GM21576 (cell line): Measurements from ENCODE around the gene HLA-A.
"Not testable (repeated sequence)": the region's sequence is repeated elsewhere in the genome, so short reads cannot be mapped to it uniquely, and the experiment has no call there.

Experiments used
- ATAC-seq: cut with Tn5 transposase; IDR thresholded peaks from one replicate; pipeline ENCODE4 v1.9.1; 2021; ENCODE audit warnings: mild to moderate bottlenecking, moderate library complexity; ENCODE audit not compliant: unreplicated experiment

Gene HLA-A

DNA sequence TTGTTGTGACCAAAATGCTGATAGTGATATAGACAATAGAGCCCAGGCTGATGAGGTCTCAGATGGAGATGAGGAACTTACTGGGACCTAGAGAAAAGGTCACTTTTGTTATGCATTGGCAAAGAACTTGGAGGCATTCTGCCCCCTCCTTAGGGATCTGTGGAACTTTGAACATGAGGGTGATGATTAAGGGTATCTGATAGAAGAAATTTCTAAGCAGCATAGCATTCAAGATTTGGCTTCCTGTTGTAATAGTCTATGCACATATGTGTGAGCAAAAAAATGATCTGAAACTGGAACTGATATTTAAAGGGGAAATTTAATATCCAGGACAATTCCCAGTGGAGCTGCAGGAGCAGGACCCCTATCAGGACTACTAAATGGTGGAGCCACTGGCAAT lies 17.1 kb downstream of the HLA-A start:
- ATAC-seq: no peak

DNA sequence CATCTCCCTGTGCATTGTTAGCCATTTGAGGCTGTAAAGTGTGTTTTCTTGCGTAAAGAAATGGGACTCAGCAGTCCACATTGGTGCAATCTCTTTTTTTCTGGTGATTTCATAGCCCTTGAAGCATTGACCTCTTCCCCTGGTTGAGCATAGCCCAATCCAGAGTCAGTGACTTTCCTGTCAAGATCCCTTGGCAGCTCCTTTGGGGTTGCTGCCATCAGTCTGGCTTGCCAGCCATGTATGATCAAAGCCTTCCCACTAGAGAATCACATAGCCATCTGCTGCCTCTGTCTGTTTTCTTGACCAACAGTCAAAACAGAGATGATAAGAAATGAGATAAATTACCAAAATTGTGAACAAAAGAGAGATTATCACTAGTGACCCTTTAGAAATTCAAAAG lies 19.6 kb downstream of the HLA-A start:
- no peak for ATAC-seq

DNA sequence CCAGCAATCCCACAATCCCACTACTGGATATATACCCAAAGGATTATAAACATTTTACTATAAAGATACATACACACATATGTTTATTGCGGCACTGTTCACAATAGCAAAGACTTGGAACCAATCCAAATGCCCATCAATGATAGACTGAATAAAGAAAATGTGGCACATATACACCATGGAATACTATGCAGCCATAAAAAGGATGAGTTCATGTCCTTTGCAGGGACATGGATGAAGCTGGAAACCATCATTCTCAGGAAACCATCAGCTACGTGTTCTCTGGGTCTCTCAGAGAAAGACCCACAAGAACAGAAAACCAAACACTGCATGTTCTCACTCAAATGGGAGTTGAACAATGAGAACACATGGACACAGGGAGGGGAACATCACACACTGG lies 21.4 kb downstream of the HLA-A start:
- not testable (repeated sequence) for ATAC-seq

DNA sequence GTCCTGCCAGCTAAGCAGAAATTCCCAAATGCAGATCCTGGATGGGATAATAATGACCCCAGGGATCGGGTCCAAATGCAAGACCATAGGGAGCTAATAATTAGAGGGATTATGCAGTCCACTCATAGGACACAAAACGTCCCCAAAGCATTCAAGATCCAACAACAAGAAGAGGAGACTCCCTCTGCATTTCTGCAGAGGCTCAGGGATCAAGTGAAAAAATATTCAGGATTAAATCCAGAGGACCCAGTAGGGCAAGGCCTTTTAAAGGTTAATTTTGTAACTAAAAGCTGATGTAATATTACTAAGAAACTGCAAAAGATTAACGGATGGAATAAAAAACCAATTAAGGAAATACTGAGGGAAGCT lies 22.2 kb downstream of the HLA-A start:
- ATAC-seq: no peak

DNA sequence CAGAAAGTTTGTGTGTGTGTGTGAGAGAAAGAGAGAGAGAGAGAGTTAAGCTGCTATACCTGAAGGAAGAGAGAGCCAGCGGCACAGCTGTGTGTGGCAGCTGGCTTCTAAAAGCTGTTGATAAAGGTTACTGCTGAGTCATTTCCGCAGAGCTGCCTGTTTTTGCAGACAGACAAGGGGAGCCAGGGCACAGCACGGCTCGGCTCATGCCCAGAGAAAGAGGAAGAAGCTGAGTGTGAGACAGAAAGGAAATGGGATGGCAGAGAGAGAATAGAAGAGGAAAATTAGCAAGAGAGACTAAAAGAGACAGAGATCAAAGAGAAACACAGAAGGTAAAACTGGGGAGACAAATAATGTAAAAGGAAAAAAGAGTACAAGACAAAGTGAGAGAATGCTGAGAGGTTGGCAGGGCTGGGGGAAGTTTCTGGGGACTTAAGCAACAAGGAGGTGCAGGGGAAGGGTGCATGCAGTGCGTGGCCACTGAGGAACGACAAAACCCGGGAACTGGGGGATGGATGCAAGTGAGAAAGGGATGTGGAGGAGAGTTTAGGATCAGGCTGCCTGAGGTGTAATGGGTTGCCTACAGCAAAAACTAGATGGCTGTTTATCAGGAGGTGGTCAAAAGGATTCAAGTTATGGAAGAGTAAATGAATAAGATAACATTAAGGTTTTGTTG lies 22.7 kb downstream of the HLA-A start:
- peak; percentile 95 for ATAC-seq

DNA sequence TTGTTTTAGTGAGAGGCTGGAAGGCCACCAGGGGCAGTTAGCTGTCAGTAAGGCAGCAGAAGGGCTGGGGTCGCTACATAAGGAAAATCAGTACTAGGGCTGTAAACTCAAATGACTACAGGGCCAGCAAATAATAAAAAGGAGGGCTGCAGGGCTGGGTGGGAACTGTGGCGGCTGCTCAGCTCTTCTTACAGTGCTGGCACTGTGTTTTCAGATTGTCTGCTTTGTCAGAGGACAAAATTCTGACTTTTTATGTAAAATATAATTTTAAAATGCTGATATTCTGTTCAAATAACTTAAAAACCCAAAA lies 23.2 kb downstream of the HLA-A start:
- ATAC-seq: no peak

DNA sequence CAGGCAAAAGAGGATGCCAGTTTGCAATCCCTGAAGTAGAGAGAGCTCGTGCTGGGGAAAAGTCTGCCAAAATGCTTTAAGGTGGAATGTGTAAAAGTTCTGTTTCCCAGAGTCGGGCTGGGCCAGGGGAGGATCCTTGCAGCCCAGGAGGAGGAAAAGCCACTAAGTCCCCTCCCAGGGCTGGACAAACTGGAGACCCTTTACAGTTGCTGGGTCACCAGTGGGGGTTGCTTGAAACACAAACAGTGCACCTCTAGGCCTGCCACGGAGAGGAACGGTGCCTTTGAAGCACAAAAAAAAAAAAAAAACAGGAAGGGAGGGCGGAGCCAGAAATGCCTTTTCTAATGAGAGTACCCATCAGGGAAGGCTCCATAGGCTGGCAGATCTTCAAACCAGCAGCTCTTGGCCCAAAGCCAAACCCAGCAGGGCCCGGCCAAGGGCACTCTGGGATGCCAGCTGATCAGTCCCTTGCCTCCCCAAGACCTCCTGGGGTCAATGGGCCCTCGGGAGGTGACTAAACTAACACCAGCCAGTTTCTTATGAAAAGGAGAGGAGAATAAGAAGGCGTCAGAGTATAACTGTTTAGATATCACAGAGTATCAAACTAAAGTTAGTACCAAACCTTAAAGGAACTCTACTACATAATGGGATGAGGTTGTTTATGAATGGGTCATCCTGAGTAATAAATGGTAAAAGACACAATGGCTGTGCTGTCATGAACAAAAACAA lies 23.7 kb downstream of the HLA-A start:
- ATAC-seq: no peak

DNA sequence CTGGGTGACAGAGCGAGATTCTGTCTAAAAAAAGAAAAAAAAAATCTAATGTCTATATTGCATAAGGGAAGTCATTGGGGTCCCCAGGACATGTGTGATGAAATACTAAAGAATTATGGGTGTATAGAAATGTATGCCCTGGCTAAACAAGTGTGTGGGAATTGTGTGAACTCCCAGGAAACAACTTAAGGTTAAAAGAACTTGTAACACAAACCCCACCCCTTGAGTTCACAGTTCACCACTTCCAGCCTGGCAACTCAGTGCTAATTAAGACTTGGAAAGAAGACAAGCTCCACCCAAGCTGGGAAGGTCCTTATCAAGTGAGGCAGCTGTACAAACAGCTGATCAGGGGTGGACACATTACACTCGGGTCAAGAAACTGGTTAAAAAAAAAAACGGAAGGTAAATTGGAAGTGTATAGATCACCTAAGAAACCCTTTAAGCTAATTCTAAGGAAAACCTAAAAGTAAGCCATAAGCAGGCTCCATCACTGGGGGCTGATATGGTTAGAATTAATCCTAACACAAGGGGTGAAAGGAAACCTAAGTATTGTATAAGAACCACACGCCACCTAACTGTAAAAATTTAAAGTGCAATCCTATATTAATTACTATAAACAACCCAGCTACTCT lies 25.2 kb downstream of the HLA-A start:
- ATAC-seq: no peak

DNA sequence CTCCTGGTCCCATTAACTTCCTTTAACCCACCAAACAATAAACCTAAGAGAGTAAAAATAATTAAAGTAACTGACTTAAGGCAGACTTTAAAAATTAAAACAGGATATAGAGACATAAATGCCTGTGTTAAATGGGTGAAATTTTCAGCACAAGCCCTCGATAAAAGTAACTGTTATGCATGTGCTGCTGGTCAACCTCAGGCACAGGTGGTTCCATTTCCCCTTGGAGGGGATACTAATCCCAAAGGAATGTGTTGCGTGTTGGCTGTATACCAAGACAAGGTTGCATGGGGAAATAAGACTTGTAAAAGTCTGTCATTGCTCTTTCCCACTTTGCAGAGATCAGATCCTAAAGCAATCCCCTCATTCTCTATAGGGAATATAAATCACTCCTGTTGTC lies 25.8 kb downstream of the HLA-A start:
- no peak for ATAC-seq

DNA sequence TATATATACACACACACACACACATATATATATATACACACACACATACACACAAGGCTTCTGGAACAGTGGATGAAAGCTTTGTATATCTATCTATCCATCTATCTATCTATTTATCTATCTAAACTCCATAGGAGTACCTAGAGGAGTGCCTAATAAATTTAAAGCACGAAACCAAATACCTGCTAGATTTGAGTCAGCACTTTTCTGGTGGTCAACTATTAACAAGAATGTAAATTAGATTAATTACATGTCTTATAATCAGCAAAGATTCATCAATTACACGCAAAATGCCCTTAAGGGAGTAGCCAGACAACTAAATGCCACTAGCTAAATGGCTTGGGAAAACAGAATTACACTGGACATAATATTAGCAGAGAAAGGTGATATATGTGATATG lies 26.6 kb downstream of the HLA-A start:
- no peak for ATAC-seq

DNA sequence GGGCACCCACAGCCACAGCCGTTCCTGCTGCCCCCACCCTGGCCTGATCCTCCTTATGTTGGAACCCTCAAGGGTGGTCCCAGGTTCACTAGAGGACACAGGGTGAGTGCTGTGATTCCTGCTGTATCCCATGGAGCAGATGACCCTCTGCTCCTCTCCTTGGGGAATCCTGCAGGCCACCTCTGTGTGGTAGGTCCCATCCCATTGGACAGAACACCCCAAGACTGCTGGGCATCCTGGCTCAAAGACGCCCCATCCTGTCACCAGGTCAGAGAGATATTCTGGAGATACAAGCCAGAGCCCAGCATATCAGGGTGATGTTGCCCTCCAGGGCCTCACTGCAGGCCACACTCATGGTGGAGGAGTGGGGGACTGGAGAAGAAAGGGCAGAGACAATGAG lies 28.4 kb downstream of the HLA-A start:
- no peak for ATAC-seq

DNA sequence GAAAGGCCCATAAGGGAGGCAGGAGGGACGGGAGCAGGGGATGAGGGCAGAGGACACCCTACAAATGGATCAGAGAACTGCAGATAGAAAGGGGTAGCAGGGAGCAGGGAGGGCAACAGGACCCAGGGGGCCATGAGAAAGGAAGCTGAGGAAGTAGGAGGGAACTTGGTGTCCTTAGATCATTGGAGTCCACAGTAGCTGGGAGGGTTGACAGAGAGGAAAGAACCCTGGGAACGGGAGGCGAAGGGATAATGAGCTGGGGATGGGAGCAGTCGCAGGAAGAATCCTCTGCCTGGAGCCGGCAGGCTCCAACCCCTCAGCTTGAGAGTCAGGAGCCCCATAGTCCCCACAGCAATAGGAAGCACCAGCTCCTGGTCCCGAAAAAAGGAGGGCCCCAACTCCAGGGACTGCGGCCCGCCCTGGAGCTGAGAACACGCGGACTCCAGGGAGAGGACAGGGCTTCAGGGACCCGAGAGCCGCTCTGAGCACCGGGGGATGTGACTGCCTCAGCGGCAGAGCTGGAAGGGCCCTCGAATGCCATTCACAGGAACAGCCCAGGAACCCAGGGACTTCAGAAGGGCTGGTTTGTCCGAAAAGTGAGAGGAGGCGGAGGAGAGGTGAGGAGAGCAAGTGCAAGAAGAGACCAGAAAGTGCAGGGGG lies 32.7 kb downstream of the HLA-A start:
- ATAC-seq: no peak

DNA sequence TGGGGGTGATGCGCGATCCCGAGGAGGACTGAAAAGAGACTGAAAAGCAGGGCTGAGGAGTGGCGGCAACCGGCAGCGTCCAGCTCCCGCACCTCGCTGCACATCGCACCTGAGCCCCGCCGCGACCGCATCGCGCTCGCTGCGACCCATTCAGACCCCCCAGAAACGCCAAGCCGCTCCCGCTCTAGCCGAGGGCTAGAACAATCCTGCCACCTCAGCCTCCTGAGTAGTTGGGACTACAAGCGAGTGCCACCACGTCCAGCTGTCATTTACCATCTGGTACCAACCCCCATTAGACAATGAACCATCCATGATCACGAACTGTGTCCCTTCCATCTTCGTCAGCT lies 33.2 kb downstream of the HLA-A start:
- no peak for ATAC-seq

DNA sequence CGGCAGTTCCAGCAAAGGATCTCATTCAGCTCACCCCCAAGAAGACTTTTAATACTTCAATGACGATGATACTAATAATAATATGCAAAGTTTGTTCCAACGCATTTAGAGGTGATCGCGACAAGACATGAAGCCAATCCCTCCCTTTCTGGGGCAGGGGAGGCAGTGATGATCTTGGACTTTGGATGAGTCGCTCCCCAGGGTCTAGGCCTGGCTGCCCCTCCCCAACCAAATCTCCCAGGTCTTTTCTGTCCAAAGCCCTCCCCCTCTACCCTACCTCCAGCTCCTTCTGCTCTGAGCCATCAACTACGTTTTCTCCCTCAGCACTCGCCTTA lies 33.9 kb downstream of the HLA-A start:
- no peak for ATAC-seq

DNA sequence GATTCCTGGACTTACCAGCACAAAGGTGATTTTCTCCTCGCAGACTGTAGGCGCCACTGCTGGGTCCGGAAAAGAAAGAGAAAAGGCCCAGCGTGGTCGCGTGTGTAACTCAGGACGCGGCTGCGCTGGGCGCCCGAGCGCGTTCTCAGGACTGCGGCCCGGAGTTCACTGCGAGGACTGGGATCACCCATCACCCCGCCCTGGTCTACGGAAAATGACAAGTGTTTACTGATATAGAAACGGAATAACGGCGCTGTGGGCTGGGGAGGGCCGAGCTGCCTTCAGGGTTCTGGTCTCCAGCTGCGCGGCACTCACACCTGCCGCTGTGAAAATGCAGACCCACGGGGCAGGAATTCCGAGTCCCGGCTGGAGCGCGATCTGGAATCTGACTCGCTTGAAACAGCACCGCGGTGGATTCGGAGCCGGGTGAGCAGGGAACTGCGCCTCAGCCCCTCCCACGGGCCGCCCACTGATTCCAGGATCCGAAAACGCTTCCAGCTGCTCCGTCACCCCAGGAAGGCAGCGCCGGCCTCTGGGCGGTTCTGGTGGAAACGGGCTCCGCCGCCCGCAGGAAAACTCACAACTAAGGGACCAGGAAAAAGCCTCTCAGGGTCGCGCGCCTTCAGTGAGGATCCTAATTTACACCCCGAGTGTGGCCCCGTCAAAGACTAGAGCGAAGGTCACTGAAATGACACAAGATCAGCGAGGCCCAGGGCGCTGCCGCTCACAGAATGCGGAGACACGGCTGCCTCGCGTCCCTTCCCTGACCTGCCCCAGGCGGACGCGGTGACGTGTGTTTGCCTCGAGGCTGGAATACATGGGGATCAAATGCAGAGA lies 34.5 kb downstream of the HLA-A start:
- peak; percentile 64 for ATAC-seq

DNA sequence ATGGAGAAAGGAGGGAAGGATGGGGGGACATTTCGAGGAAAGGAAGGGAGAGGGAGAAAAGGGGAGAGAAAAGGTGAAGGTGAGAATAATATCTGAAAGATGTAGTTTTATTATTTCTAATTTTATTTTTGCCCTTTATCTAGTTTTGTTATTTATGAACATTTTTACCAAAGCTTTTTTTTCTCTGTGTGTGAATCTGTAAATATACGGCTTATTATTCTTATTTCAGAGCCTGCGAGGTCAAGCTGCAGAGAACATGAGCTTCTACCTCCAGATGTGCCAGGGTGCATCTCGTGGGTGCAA lies 35.0 kb downstream of the HLA-A start:
- no peak for ATAC-seq

DNA sequence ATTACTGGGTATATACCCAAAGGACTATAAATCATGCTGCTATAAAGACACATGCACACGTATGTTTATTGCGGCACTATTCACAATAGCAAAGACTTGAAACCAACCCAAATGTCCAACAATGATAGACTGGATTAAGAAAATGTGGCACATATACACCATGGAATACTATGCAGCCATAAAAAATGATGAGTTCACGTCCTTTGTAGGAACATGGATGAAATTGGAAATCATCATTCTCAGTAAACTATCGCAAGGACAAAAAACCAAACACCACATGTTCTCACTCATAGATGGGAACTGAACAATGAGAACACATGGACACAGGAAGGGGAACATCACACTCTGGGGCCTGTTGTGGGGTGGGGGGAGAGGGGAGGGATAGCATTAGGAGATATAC lies 37.7 kb downstream of the HLA-A start:
- ATAC-seq: not testable (repeated sequence)

DNA sequence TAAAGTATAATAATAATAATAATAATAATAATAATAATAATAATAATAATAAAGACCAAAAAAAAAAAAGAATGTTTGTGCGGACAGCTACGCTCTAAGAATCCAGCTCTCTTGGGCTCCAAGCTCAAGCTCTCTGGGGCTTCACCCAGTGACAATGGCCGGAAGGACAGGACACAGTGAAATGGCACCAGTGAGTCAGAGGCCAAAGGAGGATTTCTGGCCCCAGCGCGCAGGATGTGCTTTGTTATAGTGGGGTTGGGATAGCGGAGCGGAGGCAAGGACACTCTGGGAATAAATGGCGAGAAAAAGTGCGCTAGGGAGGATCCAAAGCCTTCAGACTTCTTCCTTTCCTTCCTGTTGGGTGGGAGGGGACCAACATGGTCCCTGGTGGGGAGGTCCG lies 38.2 kb downstream of the HLA-A start:
- no peak for ATAC-seq

DNA sequence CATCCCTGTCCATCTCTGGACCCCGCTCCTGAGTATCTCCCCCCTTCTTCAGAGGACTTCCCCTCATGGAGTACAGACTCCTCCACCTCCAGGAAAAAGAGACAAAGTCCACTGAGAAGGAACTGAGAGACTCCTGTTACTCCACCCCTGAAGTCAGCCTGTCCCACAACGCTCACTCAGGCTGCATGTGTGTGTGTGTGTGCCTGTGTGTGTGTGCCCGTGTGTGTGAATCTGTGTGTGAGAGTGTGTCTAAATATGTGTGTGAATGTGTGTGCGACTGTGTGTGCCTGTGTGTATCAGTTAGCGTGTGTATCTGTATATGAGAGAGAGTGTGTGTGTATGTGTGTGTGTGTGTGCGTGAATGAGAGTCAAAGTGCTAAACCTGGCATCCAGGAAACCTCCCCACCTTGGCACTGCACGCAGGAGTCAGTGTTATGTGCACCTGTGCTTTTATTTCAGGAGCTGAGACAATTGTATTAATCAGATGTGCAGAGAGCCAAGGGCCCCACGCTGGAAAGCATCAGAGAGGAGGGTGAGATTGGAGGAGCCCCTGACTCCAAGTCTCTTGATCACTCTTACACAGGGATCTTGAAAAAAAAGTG lies 39.0 kb downstream of the HLA-A start:
- no peak for ATAC-seq

DNA sequence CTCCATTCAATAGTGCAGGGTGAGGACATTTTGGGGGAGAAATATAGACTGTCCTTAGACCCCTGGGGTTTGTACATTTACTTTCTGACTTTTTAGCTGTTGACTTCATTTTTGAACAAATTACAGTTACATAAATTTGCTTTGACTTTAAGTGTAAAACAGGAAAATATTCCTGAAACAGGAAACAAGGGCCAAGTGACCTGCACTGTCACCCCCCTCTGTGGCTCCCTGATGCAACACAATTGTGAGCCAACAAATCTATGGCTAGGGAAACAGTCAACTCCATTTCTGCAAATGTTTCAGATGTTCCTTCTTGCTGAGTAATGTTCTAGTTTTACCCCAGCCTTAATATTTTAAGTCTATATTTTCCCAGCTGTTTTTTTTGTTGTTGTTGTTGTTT lies 39.8 kb downstream of the HLA-A start:
- no peak for ATAC-seq

DNA sequence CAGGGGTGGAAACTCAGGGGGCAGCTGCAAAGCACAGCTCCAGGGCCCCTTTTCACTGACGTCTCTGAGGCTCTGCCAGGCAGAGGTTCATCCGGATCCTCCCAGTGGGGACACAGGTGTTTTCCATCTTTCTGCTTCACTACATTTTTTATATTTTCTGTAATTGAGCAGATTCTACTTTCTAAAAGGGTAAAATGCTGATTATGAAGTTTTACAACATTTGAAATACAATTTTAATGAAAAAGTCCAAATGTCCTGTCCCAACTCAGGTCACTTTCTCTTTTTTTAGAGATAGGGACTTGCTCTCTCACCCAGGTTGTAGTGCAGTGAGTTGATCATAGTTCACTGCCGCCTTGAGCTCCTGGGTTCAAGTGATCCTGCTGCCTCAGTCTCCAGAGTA lies 41.9 kb downstream of the HLA-A start:
- no peak for ATAC-seq
